ENCODE measurements around the gene CBLC. TPM values are rescaled to one million over a fixed set of nuclear protein-coding genes. Genes with fewer than 3 reads are reported as not detected.

Gene CBLC
- total RNA-seq, 1 donor from 2014 or later = not detected

DNA sequence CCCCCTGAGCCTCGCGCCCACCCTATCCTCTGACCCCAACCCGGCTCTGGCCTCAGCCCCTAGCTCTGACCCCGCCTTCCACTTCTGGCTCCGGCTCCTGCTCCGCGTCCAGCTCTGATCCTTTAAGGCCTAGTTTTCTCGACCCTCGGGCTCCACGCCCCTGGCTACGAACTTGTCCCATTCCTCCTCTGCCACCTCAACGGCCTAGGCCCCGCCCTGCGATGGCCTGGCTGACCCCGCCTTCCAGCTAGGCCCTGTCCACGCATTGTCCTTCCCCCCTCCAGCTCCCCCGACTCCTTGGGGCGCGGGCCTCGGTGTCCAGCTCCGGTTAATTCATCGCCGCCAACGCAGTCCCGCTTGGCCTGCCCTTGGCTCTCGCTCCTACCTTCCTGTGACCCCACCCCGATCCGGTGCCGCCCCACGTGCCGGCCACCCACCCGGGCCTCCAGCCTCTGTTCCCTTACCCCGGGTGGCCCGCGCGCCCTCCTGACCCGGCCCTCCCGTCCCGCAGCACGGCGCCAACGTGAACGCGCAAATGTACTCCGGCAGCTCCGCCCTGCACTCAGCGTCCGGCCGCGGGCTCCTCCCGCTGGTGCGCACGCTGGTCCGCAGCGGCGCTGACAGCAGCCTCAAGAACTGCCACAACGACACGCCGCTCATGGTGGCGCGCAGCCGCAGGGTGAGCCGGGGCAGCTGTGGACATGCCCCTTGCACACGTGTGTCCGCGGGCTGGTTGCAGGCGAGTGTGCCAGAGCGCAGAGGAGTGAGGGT lies 19.8 kb upstream of the CBLC start:
- H3K27ac Mint-ChIP-seq (ENCODE audit: unreplicated experiment) = peak overlapping the region; percentile 68

DNA sequence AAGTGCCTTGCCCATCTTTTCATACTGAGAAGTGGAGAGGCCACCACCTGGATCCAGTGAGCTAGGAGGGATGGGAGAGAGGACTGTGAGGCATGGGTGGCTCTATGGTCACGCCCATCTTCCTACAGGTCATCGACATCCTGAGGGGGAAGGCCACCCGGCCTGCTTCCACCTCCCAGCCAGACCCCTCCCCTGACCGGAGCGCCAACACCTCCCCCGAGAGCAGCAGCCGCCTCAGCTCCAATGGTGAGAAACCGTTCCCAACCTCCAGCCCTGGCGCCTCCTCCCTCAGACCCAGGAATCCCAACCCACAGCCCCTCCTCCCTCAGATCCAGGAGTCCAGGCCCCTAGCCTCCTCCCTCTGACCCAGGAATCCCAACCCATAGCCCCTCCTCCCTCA lies 19.1 kb upstream of the CBLC start:
- H3K9me3 Mint-ChIP-seq (ENCODE audit: unreplicated experiment) = no peaks in the 10 kb centered on the region
- peaks cover 7% of the 10 kb centered on the region for H3K36me3 Mint-ChIP-seq (ENCODE audit: unreplicated experiment)
- no peak for DNase-seq (ENCODE audit: extremely low spot score, unreplicated experiment)
- H3K4me1 Mint-ChIP-seq (ENCODE audit: unreplicated experiment) = peaks cover 49% of the 10 kb centered on the region
- H3K27ac Mint-ChIP-seq (ENCODE audit: unreplicated experiment) = no peak overlapping the region
- H3K4me3 Mint-ChIP-seq (ENCODE audit: unreplicated experiment) = peak overlapping the region; percentile 66
- TF ChIP-seq, protein P1, sequence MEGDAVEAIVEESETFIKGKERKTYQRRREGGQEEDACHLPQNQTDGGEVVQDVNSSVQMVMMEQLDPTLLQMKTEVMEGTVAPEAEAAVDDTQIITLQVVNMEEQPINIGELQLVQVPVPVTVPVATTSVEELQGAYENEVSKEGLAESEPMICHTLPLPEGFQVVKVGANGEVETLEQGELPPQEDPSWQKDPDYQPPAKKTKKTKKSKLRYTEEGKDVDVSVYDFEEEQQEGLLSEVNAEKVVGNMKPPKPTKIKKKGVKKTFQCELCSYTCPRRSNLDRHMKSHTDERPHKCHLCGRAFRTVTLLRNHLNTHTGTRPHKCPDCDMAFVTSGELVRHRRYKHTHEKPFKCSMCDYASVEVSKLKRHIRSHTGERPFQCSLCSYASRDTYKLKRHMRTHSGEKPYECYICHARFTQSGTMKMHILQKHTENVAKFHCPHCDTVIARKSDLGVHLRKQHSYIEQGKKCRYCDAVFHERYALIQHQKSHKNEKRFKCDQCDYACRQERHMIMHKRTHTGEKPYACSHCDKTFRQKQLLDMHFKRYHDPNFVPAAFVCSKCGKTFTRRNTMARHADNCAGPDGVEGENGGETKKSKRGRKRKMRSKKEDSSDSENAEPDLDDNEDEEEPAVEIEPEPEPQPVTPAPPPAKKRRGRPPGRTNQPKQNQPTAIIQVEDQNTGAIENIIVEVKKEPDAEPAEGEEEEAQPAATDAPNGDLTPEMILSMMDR (IDR thresholded peaks at IDR 0.05) = no peak
- H3K27me3 Mint-ChIP-seq (ENCODE audit: unreplicated experiment) = no peaks in the 10 kb centered on the region

More for the DNA sequence above, 19.8 kb upstream of the CBLC start:
- Mint-ChIP-seq H3K36me3 (ENCODE audit: unreplicated experiment) (peaks cover 7% of the 10 kb centered on the region), H3K27me3 (ENCODE audit: unreplicated experiment) (no peaks in the 10 kb centered on the region), H3K4me1 (ENCODE audit: unreplicated experiment) (peaks cover 54% of the 10 kb centered on the region), H3K4me3 (ENCODE audit: unreplicated experiment) (peak overlapping the region; percentile 66), H3K9me3 (ENCODE audit: unreplicated experiment) (no peaks in the 10 kb centered on the region)
- TF ChIP-seq, protein P1 (IDR thresholded peaks at IDR 0.05) = peak; percentile 11
- DNase-seq (ENCODE audit: extremely low spot score, unreplicated experiment) = no peak

DNA sequence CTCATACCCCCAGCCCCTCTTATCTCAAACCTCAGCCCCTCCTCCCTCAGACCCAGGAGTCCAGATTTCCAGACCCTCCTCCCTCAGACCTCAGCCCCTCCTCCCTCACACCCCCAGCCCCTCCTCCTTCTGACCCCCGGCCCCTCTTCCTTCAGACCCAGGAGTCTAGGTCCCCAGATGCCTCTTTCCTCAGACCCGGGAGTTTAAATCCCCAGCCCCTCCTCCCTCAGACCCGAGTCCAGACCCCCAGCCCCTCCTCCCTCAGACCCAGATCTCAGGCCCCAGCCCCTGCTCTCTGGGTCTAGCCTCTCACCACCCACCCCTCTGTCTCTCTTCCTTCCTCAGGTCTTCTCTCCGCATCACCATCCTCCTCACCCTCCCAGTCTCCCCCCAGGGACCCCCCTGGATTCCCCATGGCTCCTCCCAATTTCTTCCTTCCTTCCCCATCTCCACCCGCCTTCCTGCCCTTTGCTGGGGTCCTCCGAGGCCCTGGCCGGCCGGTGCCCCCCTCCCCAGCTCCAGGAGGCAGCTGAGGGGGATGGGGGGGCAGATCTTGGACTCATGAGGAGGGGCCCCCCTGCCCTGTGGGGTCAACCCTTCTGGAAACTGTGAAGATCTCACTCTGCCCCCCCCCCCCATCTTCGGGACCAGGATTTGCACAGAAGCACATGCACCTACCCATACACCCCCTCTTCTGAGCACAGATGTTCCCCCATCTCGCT lies 18.4 kb upstream of the CBLC start:
- Mint-ChIP-seq H3K4me1 (ENCODE audit: unreplicated experiment) (peaks cover 44% of the 10 kb centered on the region), H3K9me3 (ENCODE audit: unreplicated experiment) (no peaks in the 10 kb centered on the region), H3K27ac (ENCODE audit: unreplicated experiment) (no peak overlapping the region), H3K36me3 (ENCODE audit: unreplicated experiment) (peaks cover 7% of the 10 kb centered on the region), H3K4me3 (ENCODE audit: unreplicated experiment) (no peak overlapping the region), H3K27me3 (ENCODE audit: unreplicated experiment) (no peaks in the 10 kb centered on the region)
- no peak for DNase-seq (ENCODE audit: extremely low spot score, unreplicated experiment)
- TF ChIP-seq, protein P1 (IDR thresholded peaks at IDR 0.05) = no peak

DNA sequence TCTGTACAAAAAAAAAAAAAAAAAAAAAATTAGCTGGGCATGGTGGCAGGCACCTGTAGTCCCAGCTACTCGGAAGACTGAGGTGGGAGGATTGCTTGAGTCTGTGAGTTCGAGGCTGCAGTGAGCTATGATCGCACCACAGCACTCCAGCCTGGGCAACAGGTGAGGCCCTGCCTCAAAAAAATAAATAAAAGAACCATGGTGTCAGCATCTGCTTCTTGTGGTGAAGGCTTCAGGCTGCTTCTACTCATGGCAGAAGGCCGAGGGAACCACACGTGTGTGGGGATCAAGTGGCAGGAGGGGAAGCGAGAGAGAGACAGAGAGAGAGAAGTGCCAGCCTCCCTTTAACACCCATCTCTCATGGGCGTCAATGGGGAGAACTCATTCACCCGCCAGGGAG lies 15.7 kb upstream of the CBLC start:
- no peak for DNase-seq (ENCODE audit: extremely low spot score, unreplicated experiment)
- Mint-ChIP-seq H3K4me1 (ENCODE audit: unreplicated experiment) (peaks cover 20% of the 10 kb centered on the region), H3K27me3 (ENCODE audit: unreplicated experiment) (no peaks in the 10 kb centered on the region), H3K27ac (ENCODE audit: unreplicated experiment) (no peak overlapping the region), H3K36me3 (ENCODE audit: unreplicated experiment) (peaks cover 7% of the 10 kb centered on the region), H3K4me3 (ENCODE audit: unreplicated experiment) (no peak overlapping the region), H3K9me3 (ENCODE audit: unreplicated experiment) (no peaks in the 10 kb centered on the region)
- TF ChIP-seq, protein P1 (IDR thresholded peaks at IDR 0.05) = no peak
